ENCODE data around the gene CDK14.

DNA sequence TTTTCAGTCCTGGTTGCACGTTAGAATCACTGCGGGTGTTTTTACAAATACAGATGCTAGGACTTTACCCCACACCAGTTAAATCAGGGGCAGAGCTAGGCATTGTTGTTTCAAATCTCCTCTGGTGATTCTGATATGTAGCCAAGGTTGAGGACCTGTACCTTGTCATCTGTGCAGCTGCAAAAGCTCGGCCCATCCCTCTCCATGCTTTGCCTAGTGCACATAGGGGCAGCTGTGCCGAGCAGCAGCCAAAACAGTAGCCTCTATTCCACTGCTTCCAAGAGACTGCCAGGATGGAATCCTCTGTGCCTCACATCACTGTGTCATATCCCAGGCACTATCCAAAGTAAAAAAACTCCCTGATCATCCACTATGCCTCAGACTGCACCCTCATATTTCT lies 181.3 kb downstream of the CDK14 start:
- TF ChIP-seq POLR2AphosphoS5 (IDR thresholded peaks at IDR 0.05; ENCODE audit: low read depth, low read length) (no peak), POLR2A (IDR thresholded peaks at IDR 0.05; ENCODE audit: low read depth, low read length) (no peak)
